Measurements from ENCODE around the gene PPIP5K1. TPM values are rescaled to one million over a fixed set of nuclear protein-coding genes. Genes with fewer than 3 reads are reported as not detected.

The PPIP5K1 gene
- total RNA-seq, 1 experiment from 2014 or later = 18.8 TPM

DNA sequence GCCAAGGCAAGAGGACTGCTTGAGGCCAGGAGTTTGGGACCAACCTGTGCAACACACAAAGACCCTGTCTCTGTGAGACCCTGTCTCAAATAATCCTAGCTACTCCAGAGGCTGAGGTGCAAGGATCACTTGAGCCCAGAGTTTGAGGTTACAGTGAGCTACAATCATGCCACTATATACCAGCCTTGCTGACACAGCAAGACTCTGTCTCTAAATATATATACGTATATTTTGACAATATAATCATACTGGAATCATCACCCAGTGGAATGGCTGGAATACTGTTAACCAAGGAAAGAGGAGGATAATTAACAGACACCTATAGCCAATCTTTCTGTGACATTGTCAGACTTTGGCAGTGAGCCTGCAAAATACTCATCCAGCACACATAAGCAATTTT, 81.6 kb downstream of the PPIP5K1 start:
- Histone ChIP-seq H3K9me3 (replicated peaks) (no peaks in the 10 kb centered on the region), H3K36me3 (no peaks in the 10 kb centered on the region), H3K4me1 (replicated peaks) (peaks cover 17% of the 10 kb centered on the region), H3K27ac (no peak overlapping the region), H3K27me3 (replicated peaks) (no peaks in the 10 kb centered on the region), H3K4me3 (no peak overlapping the region)
- DNase-seq (ENCODE audit: low read depth in 1 of 2, low spot score in 2 of 2) = no peak

DNA sequence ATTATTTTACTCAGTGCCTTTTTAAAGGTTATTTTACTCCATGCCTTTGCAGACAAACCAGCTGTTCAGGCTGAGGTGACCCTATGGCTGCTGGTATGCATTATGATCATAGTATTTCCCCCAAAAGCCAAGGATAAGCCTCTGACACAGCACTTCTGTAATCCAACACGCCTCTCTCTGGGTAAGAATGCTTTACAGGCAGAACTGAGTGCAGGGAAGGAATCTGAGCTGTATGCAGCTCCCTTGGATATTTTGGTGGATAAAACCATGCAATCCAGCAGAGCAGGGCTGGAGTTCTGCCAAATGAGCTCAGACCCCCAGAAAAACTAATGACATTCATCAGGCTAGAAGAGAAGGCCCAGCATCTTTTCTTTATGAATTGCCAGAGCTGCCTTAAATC, 84.3 kb downstream of the PPIP5K1 start:
- Histone ChIP-seq H3K4me1 (replicated peaks) (peaks cover 7% of the 10 kb centered on the region), H3K9me3 (replicated peaks) (no peaks in the 10 kb centered on the region), H3K4me3 (no peak overlapping the region), H3K36me3 (no peaks in the 10 kb centered on the region), H3K27me3 (replicated peaks) (no peaks in the 10 kb centered on the region), H3K27ac (no peak overlapping the region)
- no peak for DNase-seq (ENCODE audit: low read depth in 1 of 2, low spot score in 2 of 2)

DNA sequence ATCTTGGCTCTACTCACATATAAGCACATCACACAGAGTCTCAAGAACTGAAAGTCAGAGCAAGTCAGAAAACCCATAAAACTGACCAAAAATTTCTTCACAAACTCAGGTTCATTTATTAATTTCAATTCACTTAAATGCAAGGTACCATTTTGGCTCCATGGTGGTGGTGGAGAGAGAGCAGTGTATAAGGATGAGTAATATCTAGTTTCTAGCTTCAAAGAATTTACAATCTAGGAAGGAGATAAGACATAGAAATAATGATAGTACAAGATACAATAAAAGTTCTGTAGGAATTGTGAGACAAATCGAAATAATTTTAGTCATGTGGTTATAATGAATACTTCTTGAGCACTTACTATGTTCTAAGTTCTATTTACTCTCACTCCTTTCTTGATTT, 90.4 kb downstream of the PPIP5K1 start:
- H3K27me3 ChIP-seq (replicated peaks) = no peaks in the 10 kb centered on the region
- H3K9me3 ChIP-seq (replicated peaks) = no peaks in the 10 kb centered on the region
- H3K4me3 ChIP-seq = no peak overlapping the region
- H3K4me1 ChIP-seq (replicated peaks) = no peaks in the 10 kb centered on the region
- H3K36me3 ChIP-seq = no peaks in the 10 kb centered on the region
- no peak overlapping the region for H3K27ac ChIP-seq
- no peak for DNase-seq (ENCODE audit: low read depth in 1 of 2, low spot score in 2 of 2)

DNA sequence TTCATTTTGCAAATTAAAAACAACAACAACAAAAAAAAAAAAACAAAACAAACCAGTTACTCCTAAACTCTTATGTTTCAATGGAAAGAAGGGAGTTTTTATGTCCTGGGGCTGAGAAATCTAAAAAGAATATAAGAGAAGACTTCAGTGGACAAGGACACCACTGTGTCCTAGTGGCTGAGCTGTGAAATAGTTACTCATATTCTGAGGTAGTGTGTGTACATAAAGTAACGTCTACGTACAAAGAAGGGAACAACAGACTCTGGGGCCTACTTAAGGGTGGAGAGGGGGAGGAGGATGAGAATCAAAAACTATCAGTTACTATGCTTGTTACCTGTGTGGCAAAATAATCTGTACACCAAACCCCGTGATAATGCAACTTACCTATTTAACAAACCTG, 91.0 kb downstream of the PPIP5K1 start:
- no peaks in the 10 kb centered on the region for H3K36me3 ChIP-seq
- H3K27ac ChIP-seq = no peak overlapping the region
- no peak for DNase-seq (ENCODE audit: low read depth in 1 of 2, low spot score in 2 of 2)
- no peak overlapping the region for H3K4me3 ChIP-seq
- no peaks in the 10 kb centered on the region for H3K9me3 ChIP-seq (replicated peaks)
- no peaks in the 10 kb centered on the region for H3K27me3 ChIP-seq (replicated peaks)
- no peaks in the 10 kb centered on the region; the same call in 1 of the 2 replicates for H3K4me1 ChIP-seq (replicated peaks)

DNA sequence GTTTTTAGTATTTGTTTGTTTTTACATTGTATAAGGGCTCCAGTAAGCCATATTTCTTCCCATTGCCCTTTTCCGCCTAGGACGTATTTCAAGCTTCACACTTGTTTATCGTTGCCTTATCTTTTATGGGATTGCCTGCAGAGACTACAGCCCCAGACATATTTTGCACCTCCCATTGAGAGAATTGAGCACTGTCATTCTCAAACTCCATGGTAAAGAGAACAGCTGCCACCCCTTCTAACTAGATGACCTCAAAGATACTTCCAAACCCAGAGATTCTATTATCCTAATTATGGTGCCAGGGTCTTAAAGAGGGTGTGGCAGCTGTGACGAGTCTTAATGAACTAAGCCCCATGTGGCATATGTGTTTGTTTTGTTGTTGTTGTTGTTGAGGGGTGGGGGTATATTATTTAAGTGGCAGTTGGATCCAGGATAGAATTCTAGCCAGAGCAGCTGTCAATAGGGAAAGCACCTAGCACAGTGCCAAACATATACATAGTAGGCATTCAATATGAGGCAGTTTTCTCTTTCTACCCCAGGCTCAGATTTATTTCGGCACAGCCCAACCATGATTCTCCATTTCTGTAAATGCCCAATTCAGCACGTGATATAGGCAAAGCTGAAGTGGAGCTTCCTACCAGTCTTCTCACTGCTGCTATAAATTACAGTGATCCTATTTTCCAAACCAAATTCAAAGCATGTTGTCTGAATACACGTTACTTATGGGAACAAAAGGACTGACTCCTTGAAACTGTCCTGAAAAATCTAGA, 96.1 kb downstream of the PPIP5K1 start:
- Histone ChIP-seq H3K27ac (peak overlapping the region; percentile 78), H3K27me3 (replicated peaks) (no peaks in the 10 kb centered on the region), H3K9me3 (replicated peaks) (no peaks in the 10 kb centered on the region), H3K4me1 (replicated peaks) (peaks cover 11% of the 10 kb centered on the region), H3K4me3 (peak overlapping the region; percentile 77), H3K36me3 (peaks cover 28% of the 10 kb centered on the region)
- no peak for DNase-seq (ENCODE audit: low read depth in 1 of 2, low spot score in 2 of 2)

DNA sequence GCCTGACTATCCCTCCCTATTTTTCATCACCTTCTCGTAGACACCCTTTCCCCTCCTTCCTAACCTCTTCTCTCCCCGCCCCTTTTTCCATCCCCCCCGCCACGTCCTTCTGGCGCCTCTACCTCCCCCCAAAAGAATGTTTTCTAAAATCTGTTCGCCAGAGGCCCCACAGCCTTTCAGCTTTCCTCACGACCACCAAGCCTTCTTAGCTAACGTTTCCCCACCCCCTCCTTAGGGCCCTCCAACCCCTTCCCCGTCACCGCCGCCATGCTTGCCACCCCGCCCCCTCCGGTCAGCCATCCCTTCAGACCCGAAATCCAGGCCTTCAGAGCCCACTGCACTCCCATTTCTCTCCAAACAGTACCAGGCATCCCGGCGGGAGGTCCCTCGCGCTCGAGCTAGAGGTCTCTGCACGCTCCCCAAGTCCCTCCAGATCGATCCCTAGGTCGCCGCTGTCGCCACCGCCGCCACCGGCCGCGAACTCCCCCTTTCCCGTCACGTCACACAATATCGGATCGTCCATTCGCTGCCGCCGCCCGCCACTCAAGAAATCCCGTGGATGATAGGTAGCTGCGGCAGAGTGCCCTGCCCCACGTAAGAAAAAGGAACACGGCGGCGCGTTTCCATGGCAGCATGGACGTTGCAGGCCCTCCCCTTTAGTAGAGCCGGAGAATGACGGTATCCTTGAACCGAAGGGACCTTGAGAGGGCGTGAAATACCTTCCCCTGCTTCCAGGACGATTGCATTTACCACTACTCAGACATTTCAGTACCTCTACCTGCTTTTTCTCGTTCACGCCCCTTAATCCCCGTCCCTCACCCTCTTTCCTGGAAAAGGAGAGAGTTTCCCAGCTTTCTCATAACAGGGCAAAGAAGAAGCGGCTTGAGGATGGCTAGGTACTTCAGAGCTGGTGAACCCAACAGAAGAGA, 97.1 kb downstream of the PPIP5K1 start, which contains the start of gene TP53BP1:
Gene TP53BP1 (minus strand): TSS at position 484 of the 929 bp plus-strand sequence. CDS start 113 bp downstream, at position 371.
- Histone ChIP-seq H3K4me3 (peak within 1 kb of the TSS; percentile 77), H3K36me3 (peaks cover 35% of the 10 kb centered on the region), H3K27ac (peak within 1 kb of the TSS; percentile 78), H3K27me3 (replicated peaks) (no peaks in the 10 kb centered on the region), H3K9me3 (replicated peaks) (no peaks in the 10 kb centered on the region), H3K4me1 (replicated peaks) (peaks cover 11% of the 10 kb centered on the region)
- peak; percentile 94 to 95 for DNase-seq (ENCODE audit: low read depth in 1 of 2, low spot score in 2 of 2)

DNA sequence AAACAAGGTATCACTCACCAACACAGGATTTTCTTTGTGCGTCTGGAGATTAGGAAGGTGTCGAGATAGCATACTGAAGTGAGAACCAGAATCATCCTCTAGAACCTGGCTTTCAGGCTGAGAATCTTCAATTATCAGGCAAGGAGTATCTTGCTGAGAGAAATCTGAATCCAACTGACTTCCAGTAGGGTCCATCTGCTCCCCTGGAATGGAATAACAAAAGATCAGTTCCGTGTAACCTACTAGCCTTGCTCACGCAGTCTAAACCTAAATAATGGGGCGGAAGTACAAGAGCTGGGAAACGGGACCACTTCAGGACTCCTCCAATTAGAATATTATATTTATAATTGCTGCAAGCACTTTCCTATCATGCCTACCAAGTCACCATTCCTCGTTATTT, 97.7 kb downstream of the PPIP5K1 start:
- no peak for DNase-seq (ENCODE audit: low read depth in 1 of 2, low spot score in 2 of 2)
- no peaks in the 10 kb centered on the region for H3K9me3 ChIP-seq (replicated peaks)
- no peaks in the 10 kb centered on the region for H3K27me3 ChIP-seq (replicated peaks)
- peaks cover 40% of the 10 kb centered on the region for H3K36me3 ChIP-seq
- peak overlapping the region; percentile 77 for H3K4me3 ChIP-seq
- peak overlapping the region; percentile 78 for H3K27ac ChIP-seq
- peaks cover 11% of the 10 kb centered on the region for H3K4me1 ChIP-seq (replicated peaks)

DNA sequence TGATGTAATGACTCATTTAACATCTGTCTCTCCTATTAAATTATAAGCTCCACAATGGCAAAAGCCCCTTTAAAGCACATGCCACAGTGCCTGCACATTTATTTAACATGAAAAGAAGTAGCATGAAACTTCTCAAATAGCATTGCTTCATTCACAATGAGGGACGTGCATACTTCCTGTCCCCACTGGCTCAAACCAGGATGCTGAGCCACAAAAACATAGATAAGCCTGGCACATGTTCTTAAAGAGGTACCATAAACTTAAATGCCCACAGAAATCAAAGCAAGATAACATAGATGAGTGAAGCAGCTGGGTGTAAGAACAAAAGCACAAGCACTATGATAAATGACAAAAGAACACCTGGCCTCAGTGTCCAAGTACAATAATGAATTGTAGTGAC, 100.8 kb downstream of the PPIP5K1 start:
- Histone ChIP-seq H3K27ac (no peak overlapping the region), H3K27me3 (replicated peaks) (no peaks in the 10 kb centered on the region), H3K4me3 (no peak overlapping the region), H3K4me1 (replicated peaks) (peaks cover 11% of the 10 kb centered on the region), H3K9me3 (replicated peaks) (no peaks in the 10 kb centered on the region), H3K36me3 (peaks cover 60% of the 10 kb centered on the region)
- DNase-seq (ENCODE audit: low read depth in 1 of 2, low spot score in 2 of 2) = no peak

DNA sequence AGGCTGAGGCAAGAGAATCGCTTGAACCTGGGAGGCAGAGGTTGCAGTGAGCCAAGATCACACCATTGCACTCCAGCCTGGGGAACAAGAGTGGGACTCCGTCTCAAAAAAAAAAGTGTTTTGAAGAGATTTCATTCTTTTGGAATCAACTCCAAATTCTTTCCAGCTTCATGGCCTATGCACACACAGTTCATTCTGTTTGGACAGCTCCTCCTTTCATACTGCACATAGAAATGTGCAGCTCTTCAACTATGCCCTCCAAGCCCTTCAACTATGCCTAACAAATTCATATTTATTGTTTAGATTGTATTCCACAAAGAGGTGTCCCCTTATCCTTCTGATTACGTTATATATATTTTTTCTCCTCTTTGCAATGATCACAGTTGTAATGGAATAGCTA, 101.2 kb downstream of the PPIP5K1 start:
- Histone ChIP-seq H3K4me1 (replicated peaks) (peaks cover 9% of the 10 kb centered on the region), H3K36me3 (peaks cover 64% of the 10 kb centered on the region), H3K27ac (no peak overlapping the region), H3K27me3 (replicated peaks) (no peaks in the 10 kb centered on the region), H3K4me3 (no peak overlapping the region), H3K9me3 (replicated peaks) (no peaks in the 10 kb centered on the region)
- DNase-seq (ENCODE audit: low read depth in 1 of 2, low spot score in 2 of 2) = no peak

DNA sequence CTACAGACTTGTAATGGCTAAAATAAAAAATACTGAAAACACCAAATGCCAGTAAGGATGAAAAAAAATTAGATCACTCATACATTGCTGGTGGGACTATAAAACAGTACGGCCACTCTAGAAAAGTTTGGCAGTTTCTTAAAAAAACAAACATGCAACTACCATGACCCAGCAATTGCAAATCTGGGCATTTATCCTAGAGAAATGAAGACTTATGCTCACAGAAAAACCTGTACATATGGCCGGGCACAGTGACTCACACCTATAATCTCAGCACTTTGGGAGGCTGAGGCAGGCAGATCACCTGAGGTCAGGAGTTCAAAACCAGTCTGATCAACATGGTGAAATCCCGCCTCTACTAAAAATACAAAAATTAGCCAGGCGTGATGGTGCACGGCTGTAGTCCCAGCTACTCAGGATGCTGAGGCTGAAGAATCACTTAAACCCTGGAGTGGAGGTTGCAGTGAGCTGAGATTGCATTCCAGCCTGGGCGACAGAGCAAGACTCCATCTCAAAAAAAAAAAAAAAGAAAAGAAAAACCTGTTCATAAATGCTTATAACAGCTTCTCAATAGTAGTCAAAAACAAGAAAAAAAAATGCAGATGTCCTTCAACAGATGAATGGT, 102.6 kb downstream of the PPIP5K1 start:
- Histone ChIP-seq H3K36me3 (peaks cover 70% of the 10 kb centered on the region), H3K4me1 (replicated peaks) (peaks cover 4% of the 10 kb centered on the region; the same call in 1 of the 2 replicates), H3K9me3 (replicated peaks) (no peaks in the 10 kb centered on the region), H3K27me3 (replicated peaks) (no peaks in the 10 kb centered on the region), H3K4me3 (no peak overlapping the region), H3K27ac (no peak overlapping the region)
- no peak for DNase-seq (ENCODE audit: low read depth in 1 of 2, low spot score in 2 of 2)

DNA sequence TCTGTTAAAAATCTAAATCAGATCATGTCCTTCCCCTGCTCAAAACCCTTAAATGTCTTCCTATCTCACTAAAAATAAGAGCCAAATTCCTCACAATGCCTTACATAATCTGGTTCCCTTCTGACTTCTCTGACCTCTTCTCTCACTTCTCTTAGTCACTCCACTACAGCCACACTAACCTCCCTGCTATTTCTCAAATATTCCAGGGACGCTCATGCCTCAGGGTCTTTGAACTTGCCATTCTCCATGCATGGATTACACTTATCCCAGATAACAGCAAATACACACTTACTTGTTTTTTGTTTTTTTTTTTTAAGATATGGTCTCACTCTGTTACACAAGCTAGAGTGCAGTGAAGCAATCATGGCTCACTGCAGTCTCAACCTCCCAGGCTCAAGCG, 105.6 kb downstream of the PPIP5K1 start:
- Histone ChIP-seq H3K27ac (no peak overlapping the region), H3K4me1 (replicated peaks) (no peaks in the 10 kb centered on the region), H3K9me3 (replicated peaks) (no peaks in the 10 kb centered on the region), H3K4me3 (no peak overlapping the region), H3K27me3 (replicated peaks) (no peaks in the 10 kb centered on the region), H3K36me3 (peaks cover 65% of the 10 kb centered on the region)
- DNase-seq (ENCODE audit: low read depth in 1 of 2, low spot score in 2 of 2) = no peak

Data from SJSA1 (cell line).